Stomach (tissue), 9 donors: ENCODE data around the gene PACS2. TPM values are rescaled to one million over a fixed set of nuclear protein-coding genes. Genes with fewer than 3 reads are reported as not detected.

Experiments
- DNase-seq, 2 donors: peaks; one replicate each; pipeline versions ENCODE4 v3.0.0 to v3.0.0-alpha.2; 2013 to 2019
- H3K27ac ChIP-seq, 5 donors: fragments of 200-600 bp in 4 of 5; sonication (generic) in 4 of 5; one replicate each; pipeline ENCODE4 v1.5.1; 2013 to 2019; ENCODE audit warnings: mild to moderate bottlenecking in 1 of 5, moderate library complexity in 1 of 5
- H3K27me3 ChIP-seq, 3 donors: fragments of 200-600 bp; sonication (generic); one replicate each; pipeline ENCODE4 v1.5.1; 2017 to 2019; ENCODE audit warnings: mixed run types in 1 of 3
- H3K36me3 ChIP-seq, 4 donors: fragments of 200-600 bp; sonication (generic); 1 replicate in 3 of 4; 2 replicates in 1 of 4; pipeline ENCODE4 v1.5.1; 2016 to 2019
- H3K4me1 ChIP-seq, 4 donors: fragments of 200-600 bp; sonication (generic); one replicate each; pipeline ENCODE4 v1.5.1; 2016 to 2019
- H3K4me3 ChIP-seq, 4 donors: fragments of 200-600 bp; sonication (generic) in 3 of 4; one replicate each; pipeline ENCODE4 v1.5.1; 2016 to 2019; ENCODE audit warnings: mild to moderate bottlenecking in 1 of 4
- H3K9me3 ChIP-seq, 4 donors: fragments of 200-600 bp; sonication (generic); one replicate each; pipeline ENCODE4 v1.5.1; 2016 to 2019
- CTCF ChIP-seq, 7 experiments: fragments of 450-650 bp in 4 of 7; fragments of 200-600 bp in 3 of 7; sonication (generic) in 3 of 7; IDR thresholded peaks; one replicate each; pipeline ENCODE4 v1.5.1; 2016 to 2019; ENCODE audit warnings: antibody characterized with exemption in 7 of 7, control low read depth in 2 of 7, mild to moderate bottlenecking in 1 of 7
- EP300 ChIP-seq: sonication (generic); formaldehyde crosslinking; IDR thresholded peaks from one replicate; pipeline ENCODE4 v1.6.1; 2017; ENCODE audit warnings: antibody characterized with exemption
- POLR2A ChIP-seq, 4 donors: fragments of 450-650 bp; IDR thresholded peaks; one replicate each; pipeline ENCODE4 v1.6.1; 2016; ENCODE audit warnings: antibody characterized with exemption in 4 of 4, control low read depth in 2 of 4, mild to moderate bottlenecking in 1 of 4, moderate library complexity in 1 of 4
- POLR2AphosphoS5 ChIP-seq, 3 donors: sonication (generic); formaldehyde crosslinking; IDR thresholded peaks; one replicate each; pipeline ENCODE4 v1.6.1; 2016; ENCODE audit warnings: antibody characterized with exemption in 3 of 3
- WGBS, 5 donors: extraction: QIAGEN DNeasy Blood & Tissue Kit in 3 of 5; methylation state at CpG; one replicate each; pipeline versions ENCODE4 v1.1.5 to v1.1.7; 2013 to 2018; 5-methylcytosine and 5-hydroxymethylcytosine counted together
- intact Hi-C: fragments of 100-400 bp; cut with DNase I; formaldehyde crosslinking; loops from one replicate; pipeline ENCODE4 v1.15.1; 2023; ENCODE audit warnings: low total_unique reads
- polyA plus RNA-seq, 3 donors: library from polyadenylated mRNA; stranded (reverse); fragments of 200-250 nt; gene quantifications; one replicate each; pipeline ENCODE4 v1.2.3, GENCODE V29; 2013
- total RNA-seq, 5 donors: library from RNA; depleted of rRNA; stranded (reverse); fragments of >200 nt; gene quantifications; one replicate each; pipeline versions ENCODE4 v1.1.0 to v1.2.3, GENCODE V29; 2014 to 2016
- donor health status: healthy with polysubstance abuse.
- donor health status: Bipolar disorder and iron deficiency.
- donor health status: healthy.

PACS2 gene
- total and polyA plus RNA-seq, 8 donors, result 23.4 to 209 (median 48.8) TPM

- DNase-seq, result no peak
- Histone ChIP-seq H3K27me3 (no peaks in the 10 kb centered on the region), H3K4me3 (no peak overlapping the region), H3K4me1 (peaks cover 7 to 66% (median 35%) of the 10 kb centered on the region in 4 donors), H3K27ac (peak overlapping the region in 1 of 5 donors; percentile 62), H3K36me3 (peaks cover 0 to 4% (median 4%) of the 10 kb centered on the region in 4 donors), H3K9me3 (no peaks in the 10 kb centered on the region)
- 77 to 85% (median 83%) methylated on average over 8 to 12 of the region's 12 CpGs for WGBS, 5 donors
- TF ChIP-seq CTCF (IDR thresholded peaks at IDR 0.05), result no peak
- TF ChIP-seq POLR2AphosphoS5 (IDR thresholded peaks at IDR 0.05), result no peak
- no peak for TF ChIP-seq POLR2A (IDR thresholded peaks at IDR 0.05)
- TF ChIP-seq EP300, result no peak
- intact Hi-C loops, result no loop called here
Observed at GRCh38 chr14:105324871-105325270, 10.3 kb downstream of the PACS2 start.

GRCh38 chr14:105325303-105325702, 10.8 kb downstream of the PACS2 start:
- Histone ChIP-seq H3K4me3 (no peak overlapping the region), H3K27me3 (no peaks in the 10 kb centered on the region)
- intact Hi-C loops, result no loop called here

GRCh38 chr14:105325716-105326567, 11.4 kb downstream of the PACS2 start:
- WGBS, 5 donors, result 82 to 86% (median 86%) methylated on average over 19 to 27 of the region's 27 CpGs
- Histone ChIP-seq H3K4me1 (peaks cover 7 to 76% (median 43%) of the 10 kb centered on the region in 4 donors), H3K36me3 (peaks cover 0 to 4% (median 4%) of the 10 kb centered on the region in 4 donors), H3K4me3 (no peak overlapping the region), H3K9me3 (no peaks in the 10 kb centered on the region), H3K27ac (no peak overlapping the region), H3K27me3 (no peaks in the 10 kb centered on the region)
- no peak for TF ChIP-seq POLR2A (IDR thresholded peaks at IDR 0.05)
- TF ChIP-seq CTCF (IDR thresholded peaks at IDR 0.05), result no peak
- no peak for TF ChIP-seq EP300
- no peak for TF ChIP-seq POLR2AphosphoS5 (IDR thresholded peaks at IDR 0.05)
- intact Hi-C loops, result no loop called here
- no peak for DNase-seq

More at GRCh38 chr14:105325303-105325702, 10.8 kb downstream of the PACS2 start:
- Histone ChIP-seq H3K27ac (peak overlapping the region in 1 of 5 donors; percentile 62), H3K9me3 (no peaks in the 10 kb centered on the region), H3K4me1 (peaks cover 7 to 70% (median 38%) of the 10 kb centered on the region in 4 donors), H3K36me3 (peaks cover 0 to 4% (median 4%) of the 10 kb centered on the region in 4 donors)
- no peak for TF ChIP-seq CTCF (IDR thresholded peaks at IDR 0.05)
- no peak for TF ChIP-seq EP300
- no peak for TF ChIP-seq POLR2AphosphoS5 (IDR thresholded peaks at IDR 0.05)
- no peak for TF ChIP-seq POLR2A (IDR thresholded peaks at IDR 0.05)
- WGBS, 5 donors, result 81 to 95% (median 90%) methylated on average over 7 to 9 of the region's 9 CpGs
- no peak for DNase-seq

- DNase-seq, result no peak
- Histone ChIP-seq H3K27me3 (no peaks in the 10 kb centered on the region), H3K9me3 (no peaks in the 10 kb centered on the region), H3K4me1 (peaks cover 7 to 79% (median 43%) of the 10 kb centered on the region in 4 donors), H3K4me3 (no peak overlapping the region), H3K36me3 (peaks cover 0 to 4% (median 4%) of the 10 kb centered on the region in 4 donors), H3K27ac (no peak overlapping the region)
- WGBS, 5 donors, result 75 to 84% (median 77%) methylated on average over 3 to 9 of the region's 9 CpGs
- intact Hi-C loops, result no loop called here
- TF ChIP-seq CTCF (IDR thresholded peaks at IDR 0.05) (no peak), POLR2AphosphoS5 (IDR thresholded peaks at IDR 0.05) (no peak)
Observed at GRCh38 chr14:105326568-105326867, 12.0 kb downstream of the PACS2 start.
